ENCODE results near the gene BCAS1.

Gene BCAS1

DNA sequence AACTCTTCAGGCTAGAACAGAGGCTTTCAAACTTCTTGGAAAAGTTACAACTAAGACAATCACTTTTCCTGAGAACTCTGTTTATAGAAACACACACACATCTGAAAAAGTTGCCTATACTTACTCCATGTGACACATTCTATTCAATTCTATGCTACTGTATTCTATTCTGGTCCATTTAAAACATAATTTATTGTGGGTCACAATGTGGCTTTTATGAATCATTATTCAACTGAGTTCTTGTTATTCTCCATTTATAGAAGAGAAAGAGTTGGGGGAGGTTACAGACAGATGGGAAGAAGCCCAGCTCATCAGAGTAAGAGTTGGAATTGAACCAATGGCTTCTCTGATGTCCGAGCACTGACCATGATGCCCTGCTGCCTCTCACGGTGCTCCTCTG is 21.6 kb upstream of the BCAS1 start:
- Mint-ChIP-seq H3K27me3 (ENCODE audit: low read depth, poor library complexity) (peaks cover 3% of the 10 kb centered on the region), H3K36me3 (ENCODE audit: low read depth) (no peaks in the 10 kb centered on the region), H3K9me3 (no peaks in the 10 kb centered on the region), H3K4me3 (no peak overlapping the region), H3K27ac (no peak overlapping the region), H3K4me1 (peaks cover 24% of the 10 kb centered on the region)
- no peak for DNase-seq
- TF ChIP-seq, protein P1, sequence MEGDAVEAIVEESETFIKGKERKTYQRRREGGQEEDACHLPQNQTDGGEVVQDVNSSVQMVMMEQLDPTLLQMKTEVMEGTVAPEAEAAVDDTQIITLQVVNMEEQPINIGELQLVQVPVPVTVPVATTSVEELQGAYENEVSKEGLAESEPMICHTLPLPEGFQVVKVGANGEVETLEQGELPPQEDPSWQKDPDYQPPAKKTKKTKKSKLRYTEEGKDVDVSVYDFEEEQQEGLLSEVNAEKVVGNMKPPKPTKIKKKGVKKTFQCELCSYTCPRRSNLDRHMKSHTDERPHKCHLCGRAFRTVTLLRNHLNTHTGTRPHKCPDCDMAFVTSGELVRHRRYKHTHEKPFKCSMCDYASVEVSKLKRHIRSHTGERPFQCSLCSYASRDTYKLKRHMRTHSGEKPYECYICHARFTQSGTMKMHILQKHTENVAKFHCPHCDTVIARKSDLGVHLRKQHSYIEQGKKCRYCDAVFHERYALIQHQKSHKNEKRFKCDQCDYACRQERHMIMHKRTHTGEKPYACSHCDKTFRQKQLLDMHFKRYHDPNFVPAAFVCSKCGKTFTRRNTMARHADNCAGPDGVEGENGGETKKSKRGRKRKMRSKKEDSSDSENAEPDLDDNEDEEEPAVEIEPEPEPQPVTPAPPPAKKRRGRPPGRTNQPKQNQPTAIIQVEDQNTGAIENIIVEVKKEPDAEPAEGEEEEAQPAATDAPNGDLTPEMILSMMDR (IDR thresholded peaks at IDR 0.05): no peak

DNA sequence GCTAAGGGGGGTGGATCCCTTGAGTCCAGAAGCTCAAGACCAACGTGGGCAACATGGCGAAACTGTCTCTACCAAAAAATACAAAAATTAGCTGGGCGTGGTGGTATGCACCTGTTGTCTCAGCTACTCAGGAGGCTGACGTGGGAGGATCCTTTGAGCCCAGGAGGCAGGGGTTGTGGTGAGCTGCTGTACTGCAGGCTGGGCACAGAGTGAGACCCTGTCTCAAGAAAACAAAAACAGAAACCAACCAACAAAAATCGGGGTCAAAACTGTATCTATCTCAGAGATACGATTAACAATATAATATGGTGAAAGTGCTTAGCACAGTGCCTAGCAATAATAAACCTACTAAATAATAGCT is 20.7 kb upstream of the BCAS1 start:
- H3K4me3 Mint-ChIP-seq: no peak overlapping the region
- H3K4me1 Mint-ChIP-seq: peaks cover 22% of the 10 kb centered on the region
- H3K27me3 Mint-ChIP-seq (ENCODE audit: low read depth, poor library complexity): peaks cover 3% of the 10 kb centered on the region
- TF ChIP-seq, protein P1 (IDR thresholded peaks at IDR 0.05): no peak
- no peak for DNase-seq
- H3K36me3 Mint-ChIP-seq (ENCODE audit: low read depth): no peaks in the 10 kb centered on the region
- no peaks in the 10 kb centered on the region for H3K9me3 Mint-ChIP-seq
- H3K27ac Mint-ChIP-seq: no peak overlapping the region

DNA sequence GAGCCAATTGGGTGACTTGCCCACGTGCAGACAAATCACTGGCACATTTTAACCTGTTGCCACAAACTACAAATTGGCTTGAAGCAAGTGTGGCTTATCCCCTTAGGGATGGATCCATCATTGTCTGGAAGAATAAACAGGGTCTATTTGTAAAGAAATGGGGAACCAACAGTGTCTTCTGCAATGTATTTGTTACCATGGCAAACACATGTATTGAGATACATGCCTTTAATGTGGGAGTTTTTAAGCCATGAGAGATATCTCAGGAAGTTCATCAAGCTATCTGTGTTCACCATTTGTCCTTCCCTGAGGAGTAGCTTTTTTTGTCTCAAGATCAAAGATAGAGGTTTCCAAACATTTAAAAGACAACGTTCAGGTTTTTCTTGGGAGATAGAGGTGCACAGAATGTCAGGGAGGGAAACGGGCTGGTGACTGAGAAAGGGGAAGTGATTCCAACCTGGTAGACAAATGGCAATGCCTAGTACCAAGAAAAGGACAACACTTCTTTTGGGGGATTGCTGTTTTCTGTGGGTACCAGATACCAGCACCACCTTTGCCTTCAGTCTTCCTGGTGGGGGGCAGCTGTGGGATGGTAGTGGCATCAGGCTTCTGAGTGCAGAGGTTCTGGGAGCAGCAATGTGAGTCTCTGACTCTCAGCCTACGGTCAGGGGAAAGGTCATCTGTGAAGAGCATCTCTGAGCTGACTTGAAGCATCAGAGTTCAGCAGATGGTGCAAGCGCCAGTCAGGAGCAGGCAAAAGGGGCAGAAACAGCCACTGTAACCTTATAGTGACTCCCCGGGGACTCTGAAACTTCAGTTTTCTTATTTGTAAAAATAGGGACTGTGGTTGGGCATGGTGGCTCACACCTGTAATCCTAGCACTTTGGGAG is 20.1 kb upstream of the BCAS1 start:
- TF ChIP-seq, protein P1 (IDR thresholded peaks at IDR 0.05): no peak
- peaks cover 22% of the 10 kb centered on the region for H3K4me1 Mint-ChIP-seq
- H3K9me3 Mint-ChIP-seq: no peaks in the 10 kb centered on the region
- no peak overlapping the region for H3K4me3 Mint-ChIP-seq
- H3K36me3 Mint-ChIP-seq (ENCODE audit: low read depth): no peaks in the 10 kb centered on the region
- peaks cover 3% of the 10 kb centered on the region for H3K27me3 Mint-ChIP-seq (ENCODE audit: low read depth, poor library complexity)
- no peak overlapping the region for H3K27ac Mint-ChIP-seq
- DNase-seq: no peak

DNA sequence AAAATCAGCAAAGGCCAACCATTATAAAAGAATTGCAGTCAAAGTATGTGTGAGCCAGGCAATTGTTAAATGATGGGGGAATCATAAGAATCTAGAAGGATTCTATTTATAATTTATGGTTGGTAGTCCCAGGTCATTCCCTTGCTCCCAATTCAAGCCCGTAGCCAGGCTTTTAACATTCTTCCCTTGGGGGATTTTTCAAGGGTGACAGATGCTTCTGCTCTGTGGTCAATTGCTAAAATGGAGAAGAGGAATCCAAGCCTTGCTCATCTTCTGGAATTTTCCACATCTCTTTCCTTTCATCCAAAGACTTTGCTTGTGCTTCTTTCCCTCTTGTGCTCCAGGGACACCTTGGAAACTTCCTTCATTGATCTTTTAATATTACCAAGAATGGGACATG is 18.0 kb upstream of the BCAS1 start:
- no peak for DNase-seq
- Mint-ChIP-seq H3K27me3 (ENCODE audit: low read depth, poor library complexity) (peaks cover under 1% of the 10 kb centered on the region), H3K27ac (no peak overlapping the region), H3K4me1 (peaks cover 16% of the 10 kb centered on the region), H3K9me3 (no peaks in the 10 kb centered on the region), H3K36me3 (ENCODE audit: low read depth) (no peaks in the 10 kb centered on the region), H3K4me3 (no peak overlapping the region)
- TF ChIP-seq, protein P1 (IDR thresholded peaks at IDR 0.05): no peak

DNA sequence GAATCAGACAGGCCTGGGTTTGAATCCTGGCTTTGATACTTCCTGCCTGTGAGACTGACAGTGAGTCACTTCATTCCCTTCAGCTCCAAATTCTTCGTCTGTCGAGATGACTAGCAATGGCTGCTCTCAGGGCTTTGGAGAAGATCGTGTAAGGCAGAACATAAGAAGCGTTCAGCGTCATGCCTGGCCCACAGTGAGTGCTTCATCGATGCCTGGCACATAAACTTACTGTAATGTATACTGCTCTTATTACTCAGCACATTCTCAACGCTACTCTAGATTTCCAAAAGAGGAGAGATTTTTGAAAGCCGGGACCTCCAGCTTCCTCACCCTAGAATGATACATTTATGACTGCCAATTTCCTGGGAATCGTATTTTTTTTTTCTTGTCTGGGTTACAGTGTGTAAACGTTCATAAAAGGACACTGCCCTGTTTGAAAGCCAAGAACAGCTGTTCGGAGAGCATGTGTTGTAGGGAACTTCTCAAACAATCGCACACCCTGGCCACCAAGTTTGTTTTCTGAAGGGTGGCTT is 16.2 kb upstream of the BCAS1 start:
- no peaks in the 10 kb centered on the region for H3K27me3 Mint-ChIP-seq (ENCODE audit: low read depth, poor library complexity)
- no peaks in the 10 kb centered on the region for H3K9me3 Mint-ChIP-seq
- no peaks in the 10 kb centered on the region for H3K36me3 Mint-ChIP-seq (ENCODE audit: low read depth)
- no peak overlapping the region for H3K4me3 Mint-ChIP-seq
- TF ChIP-seq, protein P1 (IDR thresholded peaks at IDR 0.05): no peak
- peaks cover 13% of the 10 kb centered on the region for H3K4me1 Mint-ChIP-seq
- H3K27ac Mint-ChIP-seq: no peak overlapping the region
- DNase-seq: no peak

DNA sequence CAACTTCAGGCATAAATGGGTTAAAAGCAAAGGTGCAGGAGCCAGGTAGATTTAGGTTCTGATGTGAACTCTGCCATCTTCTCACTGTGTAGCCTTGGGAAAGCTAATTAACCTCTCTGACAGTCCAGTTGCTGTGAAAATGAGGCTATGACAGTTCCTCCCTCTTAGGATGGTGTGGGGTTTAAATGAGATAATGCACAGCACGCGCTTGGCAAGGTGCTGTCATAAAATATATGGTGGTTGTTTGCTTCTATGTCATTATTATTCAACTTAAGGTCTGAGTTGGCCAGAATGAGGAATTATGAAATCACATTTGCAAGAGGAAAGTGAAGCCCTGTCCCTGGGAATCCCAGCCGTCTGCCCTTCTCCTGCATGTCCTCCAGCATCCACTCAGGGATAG is 15.5 kb upstream of the BCAS1 start:
- Mint-ChIP-seq H3K9me3 (no peaks in the 10 kb centered on the region), H3K27me3 (ENCODE audit: low read depth, poor library complexity) (no peaks in the 10 kb centered on the region), H3K4me1 (peaks cover 19% of the 10 kb centered on the region), H3K4me3 (no peak overlapping the region), H3K27ac (no peak overlapping the region), H3K36me3 (ENCODE audit: low read depth) (no peaks in the 10 kb centered on the region)
- TF ChIP-seq, protein P1 (IDR thresholded peaks at IDR 0.05): no peak
- DNase-seq: no peak
